Adrenal gland (tissue), 5 donors: ENCODE measurements around the gene GPRC5D.

ENCODE experiments used
- CTCF ChIP-seq, 6 experiments: fragments of 450-650 bp in 4 of 6; fragments of 200-600 bp in 2 of 6; sonication (generic) in 1 of 6; IDR thresholded peaks; 1 replicate in 5 of 6; 2 replicates in 1 of 6; pipeline versions ENCODE4 v1.5.1 to v1.8.0; 2016 to 2021; ENCODE audit warnings: antibody characterized with exemption in 6 of 6, mild to moderate bottlenecking in 2 of 6, moderate library complexity in 1 of 6
- POLR2A ChIP-seq, 2 donors: fragments of 450-650 bp; IDR thresholded peaks; one replicate each; pipeline ENCODE4 v1.6.1; 2017; ENCODE audit warnings: antibody characterized with exemption in 2 of 2, mild to moderate bottlenecking in 2 of 2, moderate library complexity in 1 of 2
- donor health status: DM: no; HTN: no; CAD: no.

GRCh38 chr12:13000616-13000924 lies 48.6 kb upstream of the GPRC5D start:
- TF ChIP-seq CTCF (IDR thresholded peaks at IDR 0.05): no peak
- TF ChIP-seq POLR2A (IDR thresholded peaks at IDR 0.05): no peak
